ENCODE measurements around the gene GPT2. TPM values are rescaled to one million over a fixed set of nuclear protein-coding genes. Genes with fewer than 3 reads are reported as not detected.

Gene GPT2
- total RNA-seq, 1 experiment from 2014 or later, result 68.8 TPM

- H3K36me3 Mint-ChIP-seq (ENCODE audit: insufficient read depth in 1 of 3, low read depth in 3 of 3), result no peaks in the 10 kb centered on the region; a peak in 1 of 7 replicates
- no CpG with 5 or more reads among the region's 4 CpGs for WGBS (ENCODE audit: extremely low coverage, insufficient read length, low lambda C conversion rate)
- no peaks in the 10 kb centered on the region; the same call in 1 of the 2 replicates for H3K27me3 Mint-ChIP-seq (ENCODE audit: low read depth)
Observed at GRCh38 chr16:46855389-46855788, 28.8 kb upstream of the GPT2 start.

More at GRCh38 chr16:46855389-46855788, 28.8 kb upstream of the GPT2 start:
- H2BK120ac ChIP-seq (ENCODE audit: low read depth, low read length, poor library complexity, severe bottlenecking), result no peak overlapping the region
- no peak overlapping the region for H2BK20ac ChIP-seq (ENCODE audit: low read depth, low read length, poor library complexity, severe bottlenecking)
- H3K4me1 ChIP-seq (ENCODE audit: insufficient read depth, low read length), result peaks cover 4% of the 10 kb centered on the region
- no peak overlapping the region for H3K14ac ChIP-seq (ENCODE audit: insufficient read depth, low read length)
- H3K9me3 ChIP-seq (ENCODE audit: control insufficient read depth, low read depth, low read length), result no peaks in the 10 kb centered on the region
- H3K27me3 ChIP-seq (ENCODE audit: insufficient read depth, low read length), result no peaks in the 10 kb centered on the region
- no peak overlapping the region for H3K18ac ChIP-seq (ENCODE audit: insufficient read length, low read depth, low read length)
- no peak overlapping the region for H2AK5ac ChIP-seq (ENCODE audit: insufficient read length, low read length)
- H4K20me1 ChIP-seq (ENCODE audit: control insufficient read depth, insufficient read depth, insufficient read length), result no peaks in the 10 kb centered on the region
- H3K23ac ChIP-seq (ENCODE audit: insufficient read length, low read depth, low read length), result no peak overlapping the region
- no peak overlapping the region for H2BK15ac ChIP-seq (ENCODE audit: low read depth, low read length)
- no peaks in the 10 kb centered on the region for H3K23me2 ChIP-seq (ENCODE audit: insufficient read length, low read depth, low read length, poor library complexity, severe bottlenecking)
- H3K9ac ChIP-seq (ENCODE audit: extremely low read depth, insufficient read length, low read length), result no peak overlapping the region
- H2BK12ac ChIP-seq (ENCODE audit: insufficient read length, low read depth, low read length), result no peak overlapping the region
- H2BK5ac ChIP-seq (ENCODE audit: insufficient read length, low read length), result no peak overlapping the region
- no peaks in the 10 kb centered on the region for H3K79me2 ChIP-seq (ENCODE audit: insufficient read depth, low read length)
- H4K91ac ChIP-seq (ENCODE audit: insufficient read length, low read depth, low read length), result no peak overlapping the region
- no peak for TF ChIP-seq CTCF (conservative IDR thresholded peaks at IDR 0.05)
- peaks cover 14 to 17% of the 10 kb centered on the region in 2 experiments for H3K4me1 Mint-ChIP-seq
- H3K4me2 ChIP-seq (ENCODE audit: insufficient read depth, insufficient read length, low read length), result no peak overlapping the region
- no peak overlapping the region for H4K5ac ChIP-seq (ENCODE audit: insufficient read length, low read depth, low read length)
- H3T11ph ChIP-seq (ENCODE audit: low read length), result no peak overlapping the region
- no peak for DNase-seq
- H3K56ac ChIP-seq (ENCODE audit: insufficient read length, low read depth, low read length), result no peak overlapping the region
- no peak overlapping the region for H4K8ac ChIP-seq (replicated peaks; ENCODE audit: insufficient read length, low read depth, low read length)
- no peak overlapping the region for H3K4ac ChIP-seq (ENCODE audit: low read depth, low read length)
- no peaks in the 10 kb centered on the region for H3K9me3 Mint-ChIP-seq
- H3K4me3 Mint-ChIP-seq, result no peak overlapping the region
- H3K27ac Mint-ChIP-seq, result no peak overlapping the region
- H2AFZ ChIP-seq (ENCODE audit: low read length), result no peak overlapping the region
- H3K79me1 ChIP-seq (ENCODE audit: insufficient read depth, low read depth, low read length, poor library complexity, severe bottlenecking), result no peaks in the 10 kb centered on the region
- H3K27ac ChIP-seq (ENCODE audit: insufficient read length, low read depth, low read length), result no peak overlapping the region
